HG03097 (cell line): ENCODE data around the gene TBX4.
"Not testable (repeated sequence)": the region's sequence is repeated elsewhere in the genome, so short reads cannot be mapped to it uniquely, and the experiment has no call there.

Source experiments
- ATAC-seq: cut with Tn5 transposase; IDR thresholded peaks from one replicate; pipeline ENCODE4 v1.9.1; 2021; ENCODE audit not compliant: unreplicated experiment, low FRiP score

TBX4 gene

DNA sequence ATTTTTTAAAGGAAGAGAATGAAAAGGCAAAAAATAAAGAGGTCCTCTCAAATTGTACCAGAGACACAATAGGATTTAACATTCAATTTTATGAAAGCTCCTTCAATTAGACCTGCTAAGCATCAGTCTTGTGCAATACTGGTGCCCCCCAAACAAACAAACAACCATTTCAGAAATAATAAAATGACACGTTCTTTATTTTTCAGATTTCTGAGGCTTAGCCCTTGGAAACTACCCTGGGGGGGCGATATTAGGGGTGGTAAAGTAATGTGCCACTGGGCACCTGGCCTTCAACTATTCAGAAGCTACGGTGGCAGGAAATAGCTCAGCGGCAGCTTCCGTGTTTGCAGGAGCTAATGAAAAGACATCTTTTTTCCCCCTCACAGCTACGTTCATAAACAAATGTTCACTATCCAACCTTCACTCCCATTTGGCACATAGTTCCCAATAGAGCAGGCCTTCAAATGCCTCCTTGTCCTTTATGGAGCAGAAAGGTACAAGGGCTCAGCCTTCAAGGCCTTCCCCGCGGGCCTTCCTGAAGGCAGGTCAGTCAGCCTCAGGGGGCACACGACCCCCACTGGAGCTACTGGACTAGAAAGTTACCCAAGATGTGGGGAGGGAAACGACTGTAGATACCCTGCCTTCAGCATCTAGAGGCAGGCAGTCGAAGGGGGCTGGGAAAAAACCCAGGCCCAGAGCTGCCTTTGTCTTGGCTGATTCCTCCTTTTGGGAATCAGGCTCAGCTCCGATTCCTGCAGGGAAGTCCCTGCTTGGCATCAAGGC, 44.1 kb downstream of the TBX4 start:
- ATAC-seq, result no peak

DNA sequence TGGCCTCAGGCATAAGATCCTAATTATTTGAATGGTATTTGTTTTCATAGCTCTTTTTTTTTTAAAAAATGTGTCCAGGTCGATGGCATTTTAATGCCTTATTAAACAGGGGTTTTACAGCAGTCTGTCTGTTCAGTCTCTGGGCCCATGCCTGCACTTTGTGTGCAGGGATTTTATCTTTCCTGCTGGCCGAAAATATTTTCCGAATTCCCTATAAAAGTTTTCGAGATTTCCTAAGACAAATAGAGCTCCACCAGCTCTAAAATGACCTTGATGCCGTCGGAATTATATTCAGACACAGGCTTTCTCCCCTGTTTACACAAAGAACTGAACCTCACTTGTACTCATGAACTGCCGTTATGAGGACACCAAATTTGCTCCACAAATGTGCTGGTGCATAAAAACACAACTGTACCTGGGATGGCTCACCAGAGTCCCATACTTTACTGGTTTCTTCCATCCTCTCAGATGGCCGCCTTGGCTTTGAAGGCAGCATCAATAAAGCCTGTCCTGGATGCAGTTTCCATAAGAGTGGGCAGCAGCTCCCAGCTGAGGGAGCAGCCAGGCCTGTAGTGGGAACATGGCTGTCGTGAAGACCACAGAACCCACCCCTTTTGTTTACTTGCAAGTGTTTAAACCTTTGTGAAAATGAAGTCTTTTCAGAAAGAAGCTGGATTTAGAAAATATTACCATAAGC, 44.9 kb downstream of the TBX4 start:
- no peak for ATAC-seq

DNA sequence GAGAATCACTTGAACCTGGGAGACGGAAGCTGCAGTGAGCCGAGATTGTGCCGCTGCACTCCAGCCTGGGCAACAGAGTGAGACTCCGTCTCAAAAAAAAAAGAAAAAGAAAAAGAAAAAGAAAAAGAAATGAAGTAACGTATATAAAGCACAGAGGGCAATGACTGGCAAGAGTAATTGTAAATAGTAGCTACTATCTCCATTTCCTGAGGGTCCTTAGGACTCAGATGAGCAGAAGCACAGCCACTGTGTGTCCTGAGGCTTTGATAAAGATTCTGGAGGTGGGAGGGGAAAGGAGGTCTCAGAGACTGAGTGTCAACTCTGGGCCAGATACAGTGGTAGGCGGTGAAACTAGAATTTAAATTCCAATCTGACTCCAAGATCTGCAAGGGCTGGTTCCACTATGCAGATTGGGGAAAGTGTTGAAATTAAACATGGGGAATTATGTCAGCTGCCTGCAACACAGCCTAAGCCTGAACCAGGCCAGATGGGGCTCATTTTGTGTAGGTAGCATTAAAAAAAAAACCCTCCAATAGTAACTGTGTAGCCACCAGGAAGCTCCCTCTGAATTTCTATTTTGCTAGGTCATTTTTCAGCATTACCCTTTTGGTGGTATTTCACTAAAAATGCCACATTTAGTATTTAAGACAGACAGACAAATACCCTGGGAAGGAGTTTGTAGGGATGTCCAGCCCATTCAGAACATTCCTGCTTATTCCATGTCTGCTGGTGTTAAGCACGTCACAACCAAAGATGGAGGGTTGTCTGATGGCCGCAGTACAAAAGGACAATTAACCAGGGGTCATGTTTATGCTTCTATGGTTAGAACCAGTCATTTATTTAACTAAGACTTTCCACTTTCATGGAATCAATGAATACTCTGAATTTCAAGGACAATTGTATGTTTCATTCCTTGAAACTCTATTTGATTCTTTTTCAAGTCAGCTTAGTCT, 46.1 kb downstream of the TBX4 start:
- no peak for ATAC-seq

DNA sequence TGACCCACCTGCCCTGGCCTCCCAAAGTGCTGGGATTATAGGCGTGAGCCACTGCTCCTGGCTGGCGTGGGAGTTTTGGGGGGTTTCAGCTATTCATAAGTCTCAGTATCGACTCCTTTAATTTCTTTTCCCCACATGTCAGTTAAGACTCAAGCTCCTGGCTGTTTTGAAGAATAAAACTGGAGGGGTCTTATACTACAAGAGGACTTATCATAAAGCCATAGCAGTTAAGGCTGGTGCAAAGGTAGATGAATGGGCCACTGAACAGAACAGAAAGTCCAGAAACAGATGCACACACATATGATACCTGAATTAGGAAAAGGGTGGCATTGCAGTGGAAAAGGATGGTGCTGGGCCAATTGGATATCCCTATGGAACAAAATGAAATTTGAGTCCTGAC, 47.4 kb downstream of the TBX4 start:
- no peak for ATAC-seq

DNA sequence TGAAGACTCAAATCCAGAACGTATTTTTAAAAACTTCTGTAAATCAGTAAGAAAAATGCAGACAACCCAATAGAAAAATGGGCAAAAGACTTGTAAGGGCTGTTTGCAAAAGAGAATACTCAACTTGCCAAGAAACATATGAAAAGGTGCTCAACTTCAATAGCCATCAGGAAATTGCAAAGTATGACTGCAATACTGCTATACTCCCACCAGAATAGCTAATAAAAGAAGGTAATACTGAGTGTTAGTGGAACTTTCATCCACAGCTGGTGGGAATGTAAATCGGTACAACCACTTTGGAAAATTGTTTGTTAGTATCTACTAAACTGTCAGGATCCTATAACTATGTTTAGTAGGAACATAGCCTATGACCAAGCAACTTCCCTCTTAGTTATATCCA, 48.1 kb downstream of the TBX4 start:
- ATAC-seq, result no peak

DNA sequence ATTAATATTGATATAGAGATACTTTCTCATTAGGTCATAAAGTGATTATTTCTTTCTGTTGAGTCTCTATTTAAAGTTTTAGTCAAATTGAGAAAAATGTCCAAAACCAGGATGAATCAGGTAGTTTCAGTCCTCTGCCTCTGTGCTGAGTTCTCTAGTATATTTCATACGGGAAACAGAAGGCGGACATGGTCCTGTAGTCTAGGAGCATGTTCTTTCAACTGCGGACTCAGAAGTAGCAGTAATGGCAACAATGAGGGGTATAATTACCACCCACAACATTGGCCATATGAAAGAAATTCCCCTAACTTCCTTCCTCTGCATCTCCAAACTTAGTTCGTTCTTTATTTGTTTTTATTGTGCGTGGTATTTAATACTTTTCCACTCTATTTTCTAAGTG, 50.1 kb downstream of the TBX4 start:
- no peak for ATAC-seq

DNA sequence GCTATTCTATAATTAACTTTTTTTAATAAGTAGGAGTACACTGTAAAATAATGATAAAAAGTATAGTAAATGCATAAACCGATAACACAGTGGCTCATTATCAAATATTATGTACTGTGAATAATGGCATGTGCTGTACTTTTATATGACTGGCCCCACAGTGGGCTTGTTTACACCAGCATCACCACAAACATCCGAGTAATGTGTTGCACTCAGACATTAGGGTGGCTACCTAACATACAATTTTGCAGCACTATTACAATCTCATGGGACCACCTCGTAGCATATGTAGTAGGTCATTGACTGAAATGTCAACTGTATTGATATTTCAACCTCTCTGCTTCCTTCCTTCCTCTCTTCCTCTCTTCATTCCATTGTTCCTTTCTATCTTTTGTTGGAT, 51.7 kb downstream of the TBX4 start:
- no peak for ATAC-seq

DNA sequence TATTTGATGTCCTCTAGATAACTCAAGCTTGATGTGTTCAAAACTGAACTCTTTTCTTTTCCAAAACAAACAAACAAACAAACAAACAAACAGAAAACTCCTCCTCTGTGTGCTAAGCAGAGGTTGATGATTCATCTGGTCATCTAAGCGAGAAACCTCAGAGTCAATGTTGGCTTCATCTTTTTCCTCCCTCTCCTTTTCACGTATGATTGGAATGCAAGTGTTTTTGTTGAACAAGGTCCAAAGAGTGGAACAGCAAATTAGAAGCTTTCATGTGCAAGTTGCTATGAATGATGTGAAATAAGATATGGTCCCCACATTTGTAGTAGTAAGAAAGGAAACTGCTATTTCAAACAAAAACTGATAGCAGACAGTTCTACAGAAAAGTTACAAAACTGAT, 52.5 kb downstream of the TBX4 start:
- ATAC-seq, result no peak

DNA sequence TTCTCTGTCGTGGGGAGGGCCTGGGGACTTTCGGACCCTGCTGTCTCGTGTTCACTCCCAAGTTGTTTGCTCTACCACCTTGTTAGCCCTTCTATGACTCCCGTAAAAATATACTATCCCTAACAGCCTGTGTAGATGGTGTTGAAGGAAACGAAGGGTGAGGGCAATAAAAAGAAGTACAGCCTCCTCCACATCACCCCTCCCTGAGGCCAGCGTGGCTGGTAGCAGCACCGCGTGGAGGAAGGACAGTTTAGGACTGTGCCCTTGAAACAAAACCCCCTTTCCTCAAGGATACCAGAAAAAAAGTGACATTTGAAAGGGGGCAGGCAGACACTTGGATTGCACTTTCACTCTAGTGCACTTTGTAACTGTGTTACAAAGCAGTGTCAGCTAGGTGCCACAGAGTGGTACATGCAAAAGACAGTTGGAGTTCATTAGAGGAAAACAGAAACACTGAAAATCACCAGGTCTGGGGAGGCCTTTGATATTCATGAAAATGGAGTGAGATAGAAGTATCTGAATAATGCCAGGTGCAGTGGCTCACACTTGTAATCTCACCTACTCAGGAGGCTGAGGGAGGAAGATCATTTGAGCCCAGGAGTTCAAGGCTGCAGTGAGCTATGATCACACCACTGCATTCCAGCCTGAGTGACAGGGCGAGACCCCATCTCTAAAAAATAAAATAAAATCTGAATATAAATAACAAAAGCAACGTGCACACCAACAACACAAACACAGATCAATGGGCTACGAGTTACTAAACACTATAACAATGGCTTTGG, 53.8 kb downstream of the TBX4 start:
- no peak for ATAC-seq

DNA sequence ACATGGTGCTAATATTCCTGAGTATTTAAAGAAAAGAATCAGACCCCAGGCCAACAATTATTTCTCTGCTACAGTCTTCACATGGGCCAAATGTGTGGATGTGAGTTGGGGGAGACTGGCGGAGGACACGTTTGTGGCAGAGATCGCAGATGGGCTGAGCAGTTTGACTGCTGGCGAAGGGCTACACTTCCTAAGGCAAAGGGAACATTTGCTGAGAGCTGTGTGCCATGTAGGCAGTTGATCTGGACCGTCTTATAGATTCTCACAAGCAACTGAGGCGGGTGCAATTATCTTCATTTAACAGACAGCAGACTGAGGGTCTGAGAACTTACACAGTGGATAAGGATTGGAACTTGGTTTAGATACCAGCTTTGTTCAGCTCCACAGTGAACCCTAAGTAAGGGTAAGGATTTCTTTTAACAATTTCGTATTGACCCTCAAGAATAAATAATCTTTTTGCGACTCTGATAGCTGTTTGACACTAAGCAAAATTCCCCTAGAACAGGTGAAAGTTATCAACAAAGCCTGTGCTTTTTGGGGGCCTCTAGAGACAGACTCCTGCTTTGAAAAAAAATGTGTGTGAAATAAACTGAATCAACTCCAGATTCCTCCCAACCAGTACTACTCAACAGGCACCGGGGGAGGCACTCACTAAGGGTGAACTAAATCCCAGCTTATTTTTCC, 55.3 kb downstream of the TBX4 start:
- no peak for ATAC-seq

DNA sequence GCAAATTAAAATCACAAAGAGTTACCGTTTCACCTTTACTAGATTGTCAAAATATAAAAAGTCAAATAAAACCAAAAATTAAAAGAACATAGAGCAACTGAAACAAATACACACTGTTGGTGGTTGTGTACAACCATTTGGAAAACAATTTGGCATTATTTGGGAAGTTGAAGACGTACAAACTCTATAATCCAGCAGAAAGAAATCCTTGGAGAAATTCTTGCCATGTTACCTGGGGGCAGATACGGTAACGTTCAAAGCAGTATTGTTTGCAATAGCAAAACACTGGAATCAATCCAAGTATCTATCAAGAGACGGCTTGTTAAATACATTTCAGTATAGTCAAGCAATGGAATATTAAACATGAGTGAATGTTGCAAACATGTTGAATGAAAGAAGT, 56.7 kb downstream of the TBX4 start:
- ATAC-seq, result no peak

DNA sequence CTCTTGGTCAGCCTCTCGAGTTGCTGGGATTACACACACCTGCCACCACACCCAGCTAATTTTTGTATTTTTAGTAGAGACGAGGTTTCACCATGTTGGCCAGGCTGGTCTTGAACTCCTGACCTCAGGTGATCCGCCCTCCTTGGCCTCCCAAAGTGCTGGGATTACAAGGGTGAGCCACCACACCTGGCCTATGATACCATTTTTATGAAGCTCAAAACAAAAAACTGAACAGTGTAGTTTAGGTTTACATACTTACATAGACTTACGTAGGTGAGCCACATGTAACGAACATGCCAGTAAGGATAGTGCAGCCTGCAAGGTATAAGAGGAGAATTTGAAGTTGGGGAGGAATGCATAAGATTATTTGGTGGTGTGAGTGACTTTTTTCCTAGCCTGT, 57.2 kb downstream of the TBX4 start:
- ATAC-seq, result not testable (repeated sequence)

DNA sequence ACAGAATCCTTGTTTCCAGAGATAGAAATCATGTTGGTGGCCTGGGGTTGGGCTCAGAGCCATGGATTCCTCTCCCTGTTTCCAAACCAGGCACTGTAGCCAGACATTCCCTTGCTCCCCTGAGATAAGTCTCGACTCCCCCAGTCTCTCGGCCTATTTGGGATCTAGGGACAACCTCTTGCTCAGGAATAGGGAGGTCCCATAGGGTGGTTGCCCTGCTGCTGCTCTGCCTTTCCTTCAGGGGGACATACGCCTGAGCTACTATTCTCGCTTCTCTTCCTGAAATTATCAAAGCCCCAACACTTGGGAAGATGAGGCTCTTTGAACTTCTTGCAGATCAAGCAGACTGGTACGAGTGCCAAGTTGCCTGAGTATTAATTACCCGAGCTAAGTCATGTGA, 58.0 kb downstream of the TBX4 start:
- no peak for ATAC-seq

DNA sequence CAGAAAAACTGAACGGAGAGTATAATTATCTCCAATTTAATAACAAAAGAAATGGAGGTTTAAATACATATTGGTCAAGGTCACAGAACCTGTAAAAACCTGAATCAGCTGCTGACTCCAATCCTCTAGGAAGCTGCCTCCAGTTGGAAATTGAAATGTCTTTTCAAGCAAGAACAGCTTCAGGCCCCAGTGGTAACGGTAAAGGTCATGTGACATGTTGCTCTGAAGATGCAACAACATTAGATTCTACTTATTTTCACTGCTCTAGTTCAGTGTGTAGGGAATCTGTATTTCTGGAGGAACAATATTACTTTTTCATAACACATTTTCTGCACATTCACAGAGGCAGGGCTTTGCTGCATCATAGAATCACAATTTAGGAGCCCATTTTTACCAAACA, 58.8 kb downstream of the TBX4 start:
- no peak for ATAC-seq

DNA sequence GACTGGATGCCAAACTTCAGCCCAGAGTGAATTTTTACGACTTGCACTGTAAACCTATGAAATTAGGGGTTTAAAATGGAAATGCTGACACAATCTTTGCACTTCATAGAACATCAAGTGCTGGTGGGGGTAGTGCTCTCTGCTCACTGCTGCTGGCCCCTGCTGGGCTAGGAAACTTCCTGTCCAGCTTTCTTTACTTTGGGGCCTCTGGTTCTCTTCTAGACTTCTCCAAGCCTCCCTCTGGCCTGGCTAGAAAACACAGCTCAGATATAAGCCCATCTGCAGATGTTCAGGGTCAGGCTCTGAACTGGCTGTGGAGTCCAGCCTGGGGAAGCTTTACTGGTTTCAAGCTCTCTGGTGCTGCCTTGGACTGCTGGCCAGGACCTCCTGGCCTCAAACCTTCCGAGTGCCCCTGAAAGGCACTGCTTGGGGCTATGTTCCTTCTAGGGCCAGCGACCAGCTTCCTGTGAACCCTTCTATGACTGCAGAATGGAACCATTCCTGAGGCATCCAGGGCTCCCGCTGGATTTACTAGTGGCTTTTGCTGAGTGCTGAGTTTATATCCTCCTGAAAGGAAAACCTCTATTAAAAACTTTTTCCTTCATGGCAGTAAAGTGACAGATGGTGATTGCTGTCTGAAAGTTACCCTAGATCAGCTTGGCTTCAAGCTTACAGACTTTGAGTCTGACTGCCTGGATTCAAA, 59.4 kb downstream of the TBX4 start:
- no peak for ATAC-seq

DNA sequence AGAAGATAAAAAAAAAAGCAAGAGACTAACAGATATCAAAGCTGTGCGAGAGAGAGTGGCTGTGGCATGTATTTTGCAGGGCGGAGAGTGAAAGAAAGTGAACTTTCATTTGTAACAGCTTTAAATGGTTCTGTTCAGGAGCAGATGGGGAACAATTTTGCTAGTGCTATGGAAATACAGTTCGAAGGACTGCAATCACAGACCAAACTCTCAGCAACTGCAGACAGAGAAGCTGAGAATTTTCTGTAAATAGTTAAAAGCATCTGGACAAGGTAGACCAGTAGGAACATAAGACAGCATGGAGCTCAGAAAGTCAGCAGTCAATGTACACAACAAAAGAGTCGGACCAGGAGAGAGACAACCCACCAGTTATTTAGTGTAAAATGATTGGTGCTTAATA, 62.3 kb downstream of the TBX4 start:
- ATAC-seq, result no peak

DNA sequence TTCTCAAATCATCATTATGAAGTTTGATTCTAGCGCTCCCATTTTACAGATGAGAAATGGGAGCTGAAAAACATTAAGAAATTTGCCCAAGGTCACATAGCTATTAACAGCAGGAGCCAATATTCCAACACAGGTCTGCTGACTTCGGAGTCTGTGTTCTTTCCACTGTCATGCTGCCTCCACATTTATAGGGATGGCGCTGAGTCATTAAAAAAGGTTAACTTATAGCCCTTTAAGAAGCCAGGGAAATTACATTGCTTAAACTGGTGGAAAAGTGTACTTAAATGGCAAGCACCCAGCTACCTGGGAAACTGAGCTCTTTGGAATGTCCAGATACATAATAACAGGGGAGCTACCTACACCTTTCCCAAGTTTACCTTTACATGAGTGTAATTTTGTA, 65.0 kb downstream of the TBX4 start:
- ATAC-seq, result no peak

DNA sequence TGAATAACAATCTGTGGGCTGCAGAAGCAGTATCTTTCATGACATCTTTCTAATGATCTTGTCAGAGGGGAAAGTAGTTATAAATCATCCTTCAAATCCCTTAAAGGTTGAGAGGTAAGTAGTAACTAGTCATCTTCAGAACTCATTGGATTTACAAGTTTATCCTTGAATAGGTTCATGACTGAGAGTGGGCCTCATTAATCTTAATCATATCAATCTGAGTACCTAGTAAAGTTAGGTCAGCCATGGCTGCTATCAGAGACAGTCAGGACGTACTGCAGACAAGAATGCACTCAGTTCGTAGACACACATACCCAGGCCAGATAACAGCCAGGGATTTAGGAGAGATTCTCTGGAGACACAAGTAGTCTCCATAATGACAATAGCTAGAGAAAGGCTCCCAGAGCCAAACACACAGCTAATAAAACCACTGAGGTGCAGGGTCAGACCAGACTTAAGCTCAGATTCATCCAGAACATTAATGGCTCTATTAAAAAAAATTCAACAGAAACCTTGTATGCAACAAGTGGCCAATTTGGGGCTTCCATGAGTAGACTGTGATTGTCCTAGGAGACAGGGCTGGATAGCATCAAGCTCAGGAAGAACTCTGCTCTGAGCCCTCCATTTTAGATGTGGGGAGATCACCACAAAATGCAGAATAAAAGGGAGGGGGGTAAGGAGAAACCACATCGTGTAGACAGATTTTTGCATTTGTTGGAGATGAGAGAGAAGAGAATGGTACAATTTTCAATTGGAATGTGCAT, 65.8 kb downstream of the TBX4 start:
- no peak for ATAC-seq

DNA sequence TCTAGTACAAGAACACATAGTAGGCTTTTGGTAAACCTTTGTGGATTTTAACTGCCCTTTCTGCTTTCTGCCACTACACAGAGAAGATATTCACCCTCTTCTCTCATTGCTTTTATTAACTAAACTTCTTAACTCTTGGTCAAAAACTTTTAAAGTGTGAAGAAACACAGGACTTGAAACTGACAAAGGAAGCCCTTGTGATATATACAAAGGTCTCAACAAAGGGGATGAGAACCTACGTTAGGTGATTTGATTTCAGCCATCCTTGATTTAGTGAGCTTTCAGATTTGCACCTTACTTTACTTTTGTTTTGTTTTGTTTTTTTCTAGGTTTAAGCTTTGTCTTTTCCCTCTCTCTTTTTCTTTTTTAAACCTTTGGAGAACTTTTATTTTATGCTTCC, 66.9 kb downstream of the TBX4 start:
- ATAC-seq, result no peak
